Skeletal muscle cell (primary cell): ENCODE results near the gene TMEM50B.

Source experiments
- DNase-seq: peaks from one replicate; pipeline ENCODE4 v3.0.0-alpha.2; 2010; ENCODE audit warnings: low read depth
- H3K4me3 ChIP-seq: 2 replicates; pipeline ENCODE4 v1.5.1; 2011; ENCODE audit warnings: low read depth, mild to moderate bottlenecking, control low read depth, low read length, moderate library complexity

Gene TMEM50B

GRCh38 chr21:33403128-33403785 lies 76.5 kb downstream of the TMEM50B start, which contains the start of gene IFNGR2:
TSS of gene IFNGR2 (plus strand) at chr21:33403413. CDS start at chr21:33403544, 131 bp downstream.
- H3K4me3 ChIP-seq = peak within 1 kb of the TSS; percentile 77
- DNase-seq = no peak

DNA sequence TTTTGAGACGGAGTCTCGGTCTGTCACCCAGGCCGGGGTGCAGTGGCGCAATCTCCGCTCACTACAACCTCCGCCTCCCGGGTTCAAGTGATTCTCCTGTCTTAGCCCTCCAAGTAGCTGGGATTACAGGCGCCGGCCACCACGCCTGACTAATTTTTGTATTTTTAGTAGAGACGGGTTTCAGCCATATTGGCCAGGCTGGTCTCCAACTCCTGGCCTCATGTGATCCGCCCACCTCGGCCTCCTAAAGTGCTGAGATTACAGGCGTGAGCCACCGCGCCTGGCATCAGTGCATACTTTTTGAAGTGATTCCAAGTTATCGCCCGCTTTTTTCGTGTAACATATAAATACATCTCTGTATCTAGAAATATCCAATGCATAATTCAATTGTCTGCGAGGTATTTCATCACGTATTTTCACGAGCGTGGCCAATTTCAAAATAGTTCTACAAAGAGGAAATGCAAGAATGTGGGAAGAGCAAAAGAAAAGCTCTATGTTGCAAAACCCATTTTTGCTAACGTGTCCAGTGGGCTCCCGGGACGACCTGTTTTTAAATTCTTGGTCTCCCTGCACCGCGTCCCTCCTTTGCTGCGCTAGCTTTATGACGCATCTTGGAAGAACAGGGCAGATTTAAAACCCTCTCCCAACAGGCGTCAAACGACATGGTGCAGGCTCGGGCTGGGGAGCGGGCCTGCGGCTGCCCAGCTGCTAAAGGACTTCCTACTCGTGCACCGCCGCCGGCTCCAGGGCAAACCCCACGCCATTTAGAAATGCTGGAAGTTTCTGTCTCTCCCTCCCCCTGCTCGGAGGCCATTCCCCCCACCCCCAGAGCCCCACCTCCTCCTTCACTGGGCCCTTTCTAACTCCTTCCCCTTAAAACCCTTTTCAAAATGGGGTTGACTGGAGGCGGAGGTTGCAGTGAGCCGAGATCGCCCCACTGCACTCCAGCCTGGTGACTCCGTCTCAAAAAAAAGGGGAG lies 77.5 kb downstream of the TMEM50B start:
- H3K4me3 ChIP-seq = peak overlapping the region; percentile 77
- DNase-seq = peak; percentile 78

GRCh38 chr21:33401630-33401992 lies 78.2 kb downstream of the TMEM50B start:
- no peak overlapping the region for H3K4me3 ChIP-seq
- no peak for DNase-seq
